GM19193 (cell line): Measurements from ENCODE around the gene DOCK10.

Experiments used
- POLR2A ChIP-seq: IDR thresholded peaks from 4 replicates; pipeline ENCODE4 v1.6.1; 2011; ENCODE audit not compliant: insufficient read depth, insufficient read length; ENCODE audit errors: extremely low read depth

Gene DOCK10

GRCh38 chr2:225056330-225057073, 14.2 kb upstream of the DOCK10 start:
- no peak for TF ChIP-seq POLR2A

GRCh38 chr2:225055714-225056113, 13.4 kb upstream of the DOCK10 start:
- no peak for TF ChIP-seq POLR2A

GRCh38 chr2:225052703-225053102, 10.4 kb upstream of the DOCK10 start:
- TF ChIP-seq POLR2A: no peak

- TF ChIP-seq POLR2A: no peak
These were observed 516 bp upstream of the DOCK10 start for GRCh38 chr2:225042800-225043167.

GRCh38 chr2:225041207-225041850, 939 bp downstream of the DOCK10 start:
- peak; percentile 79 for TF ChIP-seq POLR2A

- no peak for TF ChIP-seq POLR2A
These were observed 1.4 kb downstream of the DOCK10 start for GRCh38 chr2:225040856-225041206.

GRCh38 chr2:225040142-225040541, 2.1 kb downstream of the DOCK10 start:
- TF ChIP-seq POLR2A: no peak

GRCh38 chr2:225038231-225038523, 4.1 kb downstream of the DOCK10 start:
- no peak for TF ChIP-seq POLR2A

- TF ChIP-seq POLR2A: no peak
These were observed 4.6 kb downstream of the DOCK10 start for GRCh38 chr2:225037415-225038230.

- TF ChIP-seq POLR2A: no peak
These were observed 5.8 kb downstream of the DOCK10 start for GRCh38 chr2:225036431-225036830.

- no peak for TF ChIP-seq POLR2A
These were observed 8.6 kb downstream of the DOCK10 start for GRCh38 chr2:225033440-225034318.

- TF ChIP-seq POLR2A: no peak
These were observed 10.0 kb downstream of the DOCK10 start for GRCh38 chr2:225032246-225032645.

- no peak for TF ChIP-seq POLR2A
These were observed 10.7 kb downstream of the DOCK10 start for GRCh38 chr2:225031599-225031998.

- no peak for TF ChIP-seq POLR2A
These were observed 11.4 kb downstream of the DOCK10 start for GRCh38 chr2:225030893-225031292.

GRCh38 chr2:225030203-225030602, 12.1 kb downstream of the DOCK10 start:
- no peak for TF ChIP-seq POLR2A
